ENCODE measurements around the gene NTM.

- TF ChIP-seq CTCF (IDR thresholded peaks at IDR 0.05) (no peak), POLR2A (IDR thresholded peaks at IDR 0.05) (no peak)
These were observed 771.7 kb downstream of the NTM start for GRCh38 chr11:132142121-132142520.

Measured in Peyer's patch (tissue), 4 donors.